Left hindlimb (tissue), 1 donor: Measurements from ENCODE around the gene TMF1.

ENCODE experiments used
- DNase-seq: peaks from one replicate; pipeline ENCODE4 v3.0.0-alpha.2; 2018

The TMF1 gene

GRCh38 chr3:69080233-69080920, 28.2 kb upstream of the TMF1 start, which contains the start of gene UBA3:
Gene UBA3 (minus strand): TSS chr3:69080365. CDS start chr3:69080353, 12 bp downstream.
- peak; percentile 94 for DNase-seq

DNA sequence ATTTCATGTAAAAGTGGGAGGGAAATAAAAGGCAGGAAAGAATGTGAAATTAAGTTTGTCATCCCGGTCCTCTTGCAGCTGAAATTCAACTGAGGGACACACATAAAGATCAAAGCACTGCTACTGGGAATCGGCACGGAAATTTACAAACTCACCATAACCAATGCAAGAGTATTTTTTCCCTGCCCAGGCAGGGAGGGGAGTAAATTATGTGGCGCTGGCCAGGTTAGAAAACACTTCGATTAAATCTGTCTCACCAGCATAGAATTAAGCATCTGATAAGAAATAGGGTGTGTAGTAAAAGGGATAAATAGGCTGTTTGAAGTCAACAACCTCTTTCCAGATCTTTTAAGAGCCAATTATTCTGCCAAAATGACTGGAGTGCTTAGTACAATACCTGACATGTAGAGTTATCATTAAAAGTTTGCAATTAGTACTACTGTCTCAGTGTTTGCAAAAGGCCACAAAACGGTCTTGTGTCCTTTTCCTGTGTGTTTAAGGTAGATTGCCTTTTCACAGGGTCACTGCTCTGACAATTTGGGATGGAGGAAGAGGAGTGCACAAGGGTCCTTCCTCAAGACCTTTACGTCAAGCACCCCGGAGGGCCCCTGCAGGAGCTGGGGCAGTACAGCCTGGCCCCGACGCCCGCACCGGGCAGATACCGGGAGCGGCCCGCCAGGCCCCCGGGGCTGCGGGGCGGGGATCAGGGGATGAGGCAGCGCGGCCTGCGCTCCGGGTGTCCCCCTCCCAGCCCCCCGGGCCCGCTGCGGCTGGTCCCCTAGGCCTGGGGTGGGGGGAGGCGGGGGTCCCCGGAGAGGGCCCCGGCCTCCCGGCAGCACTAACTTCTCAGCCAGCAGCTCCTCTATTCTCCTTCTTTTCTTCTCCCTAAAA, 27.4 kb upstream of the TMF1 start:
- DNase-seq = peak; percentile 59

GRCh38 chr3:69072928-69073327, 20.8 kb upstream of the TMF1 start:
- no peak for DNase-seq

DNA sequence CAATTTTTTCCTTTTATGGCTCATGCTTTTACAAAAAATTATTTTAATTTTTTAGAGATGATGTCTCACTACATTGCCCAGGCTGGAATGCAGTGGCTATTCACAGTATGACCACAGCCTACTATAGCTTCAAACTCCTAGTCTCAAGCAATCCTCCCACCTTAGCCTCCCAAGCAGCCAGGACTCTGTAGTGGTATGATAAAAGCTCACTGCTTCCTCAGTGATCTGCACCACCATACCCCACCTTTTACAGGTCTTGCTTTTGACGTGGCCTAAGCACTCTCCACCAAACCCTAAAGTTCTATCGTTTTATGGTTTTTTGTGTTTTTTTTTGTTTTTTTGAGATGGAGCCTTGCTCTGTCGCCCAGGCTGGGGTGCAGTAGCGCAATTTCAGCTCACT, 14.0 kb upstream of the TMF1 start:
- no peak for DNase-seq

- DNase-seq = no peak
Observed at GRCh38 chr3:69065318-69065964, 13.3 kb upstream of the TMF1 start.

DNA sequence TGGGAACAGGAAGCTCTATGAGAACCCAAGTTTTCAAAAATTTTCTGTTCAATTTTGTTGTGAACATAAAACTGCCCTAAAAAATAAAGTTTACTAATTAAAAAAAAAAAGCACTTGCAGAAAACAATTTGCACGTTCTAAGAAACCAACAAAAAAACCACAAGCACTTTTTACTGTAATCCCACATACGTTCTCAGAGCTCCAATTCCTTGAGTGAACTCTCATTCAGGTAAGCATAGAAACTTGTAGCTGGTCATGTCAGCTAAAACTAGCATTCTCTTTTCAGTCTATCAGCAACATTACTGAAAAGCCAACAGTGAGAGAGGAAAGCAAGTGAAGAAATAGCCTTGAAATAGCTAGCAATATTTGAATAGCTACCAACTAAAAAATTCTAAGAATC, 11.5 kb upstream of the TMF1 start:
- DNase-seq = no peak

DNA sequence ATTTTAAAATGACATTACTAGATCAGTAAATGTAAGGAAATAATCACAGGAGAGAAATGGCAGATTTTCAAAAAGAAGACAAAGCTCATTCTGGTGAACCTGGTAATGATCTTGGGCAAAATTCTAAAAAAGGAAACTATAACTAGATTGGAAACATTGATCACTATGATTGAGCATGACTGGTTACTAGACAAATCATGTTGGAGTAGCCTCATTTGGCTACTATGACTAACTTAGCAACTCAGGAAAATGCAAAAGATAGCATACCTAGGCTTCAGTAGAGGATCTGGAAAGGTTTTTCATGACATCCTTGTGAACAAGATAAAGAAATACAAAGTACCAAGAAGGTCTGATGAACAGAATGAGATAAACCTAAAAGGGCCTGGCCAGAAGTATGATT, 7.6 kb upstream of the TMF1 start:
- DNase-seq = no peak

DNA sequence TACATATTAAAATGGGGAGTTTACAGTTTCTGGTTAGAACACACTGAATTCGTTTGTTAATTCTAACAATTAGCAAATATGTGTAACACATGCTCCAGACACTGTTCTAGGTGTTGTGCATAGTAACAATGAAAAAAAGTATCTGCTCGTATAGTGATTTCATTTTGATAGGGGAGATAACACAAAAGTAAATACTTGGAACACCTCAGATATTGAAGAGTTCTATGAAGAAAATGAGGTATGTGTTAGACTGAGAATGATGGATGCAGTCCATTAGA, 6.8 kb upstream of the TMF1 start:
- DNase-seq = no peak

GRCh38 chr3:69058180-69058946, 6.2 kb upstream of the TMF1 start:
- DNase-seq = no peak

GRCh38 chr3:69052472-69052898, 352 bp upstream of the TMF1 start:
- no peak for DNase-seq

- no peak for DNase-seq
Observed at GRCh38 chr3:69048990-69049389, 3.1 kb downstream of the TMF1 start.

DNA sequence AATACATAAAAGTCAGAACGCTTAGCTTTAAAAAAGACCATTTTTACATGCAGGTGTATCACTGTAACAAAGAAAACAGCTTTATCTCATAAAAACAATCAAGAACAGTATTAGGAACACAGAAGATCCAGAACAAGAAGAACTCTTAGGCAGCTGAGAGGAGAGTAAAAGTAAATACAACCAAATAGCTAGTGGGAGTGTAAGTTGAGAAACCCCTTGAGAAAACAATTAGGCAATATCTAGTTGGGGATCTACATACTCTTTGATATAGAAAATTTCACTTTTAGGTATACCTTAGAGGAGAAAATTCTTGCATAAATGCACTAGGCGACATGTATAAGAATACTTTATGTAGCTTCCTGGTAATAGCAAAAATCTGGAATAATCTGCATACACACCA, 7.5 kb downstream of the TMF1 start:
- no peak for DNase-seq

- DNase-seq = no peak
Observed at GRCh38 chr3:69033470-69033869, 18.7 kb downstream of the TMF1 start.

GRCh38 chr3:69032737-69033136, 19.4 kb downstream of the TMF1 start:
- DNase-seq = no peak

DNA sequence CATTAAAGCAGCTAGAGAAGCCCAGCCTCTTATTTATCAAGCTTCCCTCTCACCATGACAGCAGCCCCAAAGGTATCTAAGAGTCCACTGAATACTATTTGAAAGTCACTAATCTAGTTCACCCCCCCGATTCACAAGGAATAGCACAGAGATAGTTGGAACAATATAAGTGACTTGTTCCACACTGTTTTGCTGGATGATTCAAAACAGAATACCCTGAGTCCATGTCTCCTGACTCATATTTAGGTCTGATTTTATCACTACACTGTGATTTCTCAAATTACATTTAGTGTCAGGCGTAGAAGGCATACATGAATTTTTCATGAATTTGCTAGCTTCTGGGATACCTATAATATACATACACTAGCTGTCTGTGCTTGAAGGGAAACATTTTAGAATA, 20.0 kb downstream of the TMF1 start:
- DNase-seq = no peak

- no peak for DNase-seq
Observed at GRCh38 chr3:69031635-69032034, 20.5 kb downstream of the TMF1 start.

DNA sequence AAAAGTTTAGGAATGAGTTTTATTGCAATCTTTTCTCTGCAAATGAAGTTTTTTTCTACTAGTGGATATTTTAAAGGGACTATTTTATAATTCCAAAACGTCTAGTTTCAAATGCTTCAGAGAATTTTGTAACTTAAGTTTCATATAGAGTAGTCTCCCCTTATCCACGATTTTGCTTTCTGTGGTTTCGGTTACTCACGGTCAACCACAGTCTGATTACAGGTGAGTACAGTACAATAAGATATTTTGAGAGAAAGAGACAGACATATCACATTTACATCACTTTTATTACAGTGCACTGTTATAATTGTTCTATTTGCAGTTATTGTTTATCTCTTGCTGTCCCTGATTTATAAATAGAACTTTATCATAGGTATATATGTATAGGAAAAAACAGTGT, 31.3 kb downstream of the TMF1 start:
- no peak for DNase-seq

DNA sequence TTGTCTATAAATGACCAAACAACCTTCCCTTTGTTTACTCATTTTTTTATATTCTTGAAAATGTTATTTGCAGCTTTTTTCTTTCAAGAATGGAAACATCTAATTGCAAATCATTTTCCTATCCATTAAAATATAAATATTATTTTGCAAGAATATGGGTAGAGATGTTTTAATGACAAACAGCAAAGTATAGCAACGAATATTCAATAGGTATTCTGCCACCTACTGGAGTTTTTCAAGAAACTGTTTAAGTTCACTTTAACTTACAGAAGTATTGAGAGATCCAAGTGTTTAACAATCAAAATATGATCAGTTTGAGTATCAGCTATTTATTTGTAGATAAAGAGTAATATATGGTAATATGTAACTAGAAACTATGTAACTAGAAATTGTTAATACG, 31.7 kb downstream of the TMF1 start:
- DNase-seq = no peak

DNA sequence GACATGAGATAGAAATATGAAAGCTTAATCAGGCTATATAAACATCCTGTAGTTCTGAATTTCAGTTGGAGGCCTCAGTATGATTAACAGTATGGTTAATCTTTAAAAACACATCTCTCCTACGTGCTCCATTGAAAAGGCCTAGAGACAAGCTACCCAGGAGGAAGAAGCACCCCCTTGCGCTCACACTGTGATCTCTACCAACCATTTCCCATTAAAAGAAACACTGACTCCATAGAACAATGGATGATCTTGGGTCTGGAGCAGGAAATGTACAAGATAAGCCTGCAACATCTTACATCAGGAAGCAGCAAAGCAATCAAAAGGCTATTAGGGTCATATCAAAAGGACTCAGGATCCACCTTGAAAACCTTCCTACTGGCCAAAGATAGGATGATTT, 35.2 kb downstream of the TMF1 start:
- DNase-seq = no peak

DNA sequence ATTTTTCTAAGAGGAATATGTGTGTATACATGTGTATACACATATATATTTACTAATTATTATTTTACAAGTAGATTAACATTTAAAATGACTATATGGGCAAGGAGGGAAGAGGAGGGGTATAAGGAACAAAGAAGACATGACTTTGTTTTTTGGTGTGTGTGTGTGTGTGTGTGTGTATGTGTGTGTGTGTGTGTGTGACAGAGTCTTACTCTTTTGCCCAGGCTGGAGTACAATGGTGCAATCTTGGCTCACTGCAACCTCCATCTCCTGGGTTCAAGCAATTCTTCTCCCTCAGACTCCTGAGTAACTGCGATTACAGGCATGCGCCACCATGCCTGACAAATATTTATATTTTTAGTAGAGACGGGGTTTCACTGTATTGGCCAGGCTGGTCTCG, 36.0 kb downstream of the TMF1 start:
- DNase-seq = no peak

- DNase-seq = no peak
Observed at GRCh38 chr3:69014022-69014580, 38.0 kb downstream of the TMF1 start.

DNA sequence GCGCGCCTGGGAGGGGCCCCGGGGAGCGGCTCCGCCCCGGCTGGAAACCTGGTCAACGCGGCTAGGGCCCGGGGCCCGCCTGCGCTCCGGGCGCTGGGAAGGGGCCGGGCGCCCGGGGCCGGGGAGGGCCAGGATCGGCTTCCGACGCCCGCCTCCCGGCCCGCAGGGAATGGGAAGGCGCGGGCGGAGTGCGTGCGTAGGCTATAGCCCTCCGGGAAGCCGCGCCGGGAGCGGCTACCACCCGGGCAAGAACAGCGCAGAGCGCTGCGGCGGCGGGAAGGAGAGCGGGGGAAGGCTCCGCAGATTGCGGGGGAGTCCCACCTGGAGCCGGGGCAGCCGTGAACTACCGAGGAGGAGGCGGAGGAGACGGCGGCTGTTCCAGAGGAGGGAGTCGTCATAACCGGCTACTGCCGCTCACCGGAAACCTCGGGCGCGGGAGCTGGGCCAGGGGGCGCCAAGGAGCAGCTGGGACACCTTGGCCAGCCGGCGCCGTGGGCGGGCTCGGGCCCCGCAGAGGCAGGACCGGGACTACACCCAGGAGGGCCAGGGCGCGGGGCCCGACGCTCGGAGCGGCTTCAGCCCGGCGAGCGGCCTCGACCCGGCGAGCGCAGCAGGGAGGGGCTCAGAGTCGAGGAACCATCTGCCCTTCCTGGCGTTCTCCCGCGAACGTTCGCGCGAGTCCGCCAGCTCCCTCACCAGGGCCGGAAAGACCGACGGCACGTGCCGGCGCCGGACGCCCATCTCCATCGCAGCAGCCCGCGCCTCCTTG, 38.7 kb downstream of the TMF1 start, which contains the start of gene EOGT:
Gene EOGT (minus strand): TSS at position 432 of the 769 bp plus-strand sequence. CDS start 3,838 bp downstream, outside the sequence.
- DNase-seq = peak; percentile 91
